Pulmonary artery endothelial cell (primary cell): ENCODE results near the gene LCK. TPM values are rescaled to one million over a fixed set of nuclear protein-coding genes. Genes with fewer than 3 reads are reported as not detected.

ENCODE experiments used
- DNase-seq: peaks from one replicate; pipeline ENCODE4 v3.0.0-alpha.2; 2011; ENCODE audit warnings: low read depth, low spot score
- total RNA-seq: library from RNA; depleted of rRNA; stranded (reverse); fragments of >200 nt; gene quantifications from 2 replicates; pipeline ENCODE4 v1.2.3, GENCODE V29; 2014

Gene LCK
- total RNA-seq, 1 donor from 2014 or later = 0.26 TPM

DNA sequence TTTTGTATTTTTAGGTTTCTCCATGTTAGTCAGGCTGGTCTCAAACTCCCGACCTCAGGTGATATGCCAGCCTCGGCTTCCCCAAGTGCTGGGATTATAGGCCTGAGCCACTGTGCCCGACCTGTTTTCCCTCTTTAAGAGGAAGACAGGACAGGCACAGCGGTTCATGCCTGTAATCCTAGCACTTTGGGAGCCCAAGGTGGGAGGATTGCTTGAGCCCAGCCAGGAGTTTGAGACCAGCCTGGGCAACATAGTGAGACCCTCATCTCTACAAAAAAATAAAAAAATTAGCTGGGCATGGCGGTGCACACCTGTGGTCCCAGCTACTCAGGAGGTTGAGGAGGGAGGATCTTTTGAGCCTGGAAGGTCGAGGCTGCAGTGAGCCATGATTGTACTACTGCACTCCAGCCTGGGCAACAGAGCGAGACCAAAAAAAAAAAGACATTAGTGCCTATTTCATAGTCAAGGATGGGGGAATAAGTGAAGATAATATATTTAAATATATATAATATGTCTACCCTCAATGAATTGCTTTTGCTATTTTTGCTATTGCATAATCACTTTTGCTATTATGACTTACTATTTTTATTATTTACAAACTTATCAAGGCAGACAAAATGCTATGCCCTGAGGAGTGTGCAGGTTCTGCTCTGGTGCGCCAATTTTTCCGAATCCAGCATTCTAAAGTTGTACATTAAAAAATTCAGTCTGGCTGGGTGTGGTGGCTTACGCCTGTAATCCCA, 67.2 kb downstream of the LCK start:
- no peak for DNase-seq

DNA sequence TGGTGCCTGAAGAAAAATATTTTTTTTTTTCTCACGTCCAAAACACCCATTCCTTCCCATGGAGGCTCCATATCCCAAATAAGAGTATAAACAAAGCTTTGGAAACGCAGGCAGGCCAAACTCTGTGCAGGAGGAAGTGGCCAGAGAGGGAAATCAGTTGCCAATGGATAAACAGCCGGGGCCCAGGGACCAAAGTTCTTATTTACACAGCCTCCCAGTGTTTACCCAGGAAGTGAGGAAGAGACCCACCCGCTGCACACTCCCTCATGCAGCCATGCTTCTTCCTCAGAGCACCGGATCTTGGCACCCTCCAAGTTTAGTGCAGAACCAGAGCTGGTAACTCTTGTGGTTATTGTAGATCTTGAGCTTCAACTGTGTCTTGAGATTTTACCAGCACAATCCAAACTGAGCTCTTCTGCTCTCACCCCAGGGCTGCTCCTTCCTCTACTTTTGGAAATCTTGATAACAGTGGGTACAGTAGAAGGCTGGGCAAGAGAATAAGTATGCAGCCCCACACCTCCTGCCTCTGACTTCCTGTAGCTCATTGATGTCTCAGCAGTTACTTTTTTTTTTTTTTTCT, 70.7 kb downstream of the LCK start:
- no peak for DNase-seq

DNA sequence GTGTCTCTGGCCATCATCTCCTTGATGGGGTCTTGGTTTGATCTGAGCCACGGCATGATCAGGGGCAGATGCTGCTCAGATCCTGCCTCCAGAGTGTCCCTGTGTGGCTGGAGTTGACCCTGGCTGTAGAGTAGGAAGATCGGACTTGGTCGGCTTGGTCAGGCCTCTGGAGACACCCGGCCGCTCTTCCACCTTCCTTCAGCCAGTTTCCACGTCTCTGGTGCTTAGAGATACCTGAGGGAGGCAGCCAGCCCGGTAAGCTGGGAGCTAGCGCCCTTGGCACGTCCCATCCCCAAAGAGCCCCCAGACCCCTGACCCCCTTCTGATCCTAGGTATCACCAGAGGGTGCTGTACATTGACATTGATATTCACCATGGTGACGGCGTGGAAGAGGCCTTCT, 76.1 kb downstream of the LCK start:
- no peak for DNase-seq

DNA sequence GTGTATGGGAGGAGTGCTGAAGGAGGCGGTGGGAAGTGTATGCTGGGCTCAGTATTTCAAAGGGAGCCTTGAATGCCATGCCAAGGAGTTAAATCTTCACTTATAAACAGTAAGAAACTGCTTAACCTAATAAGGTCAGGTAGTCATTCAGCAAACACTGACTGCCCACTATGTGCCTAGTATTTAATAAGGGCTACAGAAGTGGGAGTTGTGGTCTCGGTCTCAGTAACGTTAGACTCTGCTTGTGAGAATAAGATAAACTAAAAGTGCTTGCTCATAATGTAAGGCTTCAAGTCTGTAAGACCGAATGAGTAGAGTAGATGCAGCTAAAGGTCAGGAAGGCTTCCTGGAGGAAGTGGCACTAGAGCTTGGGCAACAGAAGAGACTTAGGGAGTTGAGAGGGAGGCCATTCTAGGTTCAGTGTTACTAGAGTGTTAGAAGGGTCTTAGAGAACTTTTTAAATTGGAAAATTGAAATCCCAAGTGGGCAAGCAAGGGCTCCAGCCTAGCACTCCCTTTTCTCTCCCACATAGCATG, 78.9 kb downstream of the LCK start:
- DNase-seq = no peak

DNA sequence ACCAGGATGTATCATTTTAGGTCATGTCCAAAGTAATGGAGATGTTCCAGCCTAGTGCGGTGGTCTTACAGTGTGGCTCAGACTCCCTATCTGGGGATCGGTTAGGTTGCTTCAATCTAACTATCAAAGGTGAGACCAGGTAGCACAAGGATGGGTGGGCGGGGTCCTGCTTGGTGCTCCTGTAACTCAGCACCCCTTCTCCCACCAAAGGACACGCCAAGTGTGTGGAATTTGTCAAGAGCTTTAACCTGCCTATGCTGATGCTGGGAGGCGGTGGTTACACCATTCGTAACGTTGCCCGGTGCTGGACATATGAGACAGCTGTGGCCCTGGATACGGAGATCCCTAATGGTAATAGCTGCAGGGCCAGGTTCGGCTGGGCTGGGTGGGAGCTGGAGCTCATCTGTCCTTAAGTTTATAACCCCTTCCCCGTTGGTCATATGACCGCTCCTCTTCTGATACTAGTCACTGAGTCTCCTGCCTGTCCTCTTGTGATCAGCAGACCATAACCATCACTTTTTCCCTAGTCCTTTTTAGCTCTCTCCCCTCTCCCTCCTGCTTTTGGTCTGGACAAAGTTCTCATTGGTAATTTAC, 79.6 kb downstream of the LCK start:
- DNase-seq = no peak

DNA sequence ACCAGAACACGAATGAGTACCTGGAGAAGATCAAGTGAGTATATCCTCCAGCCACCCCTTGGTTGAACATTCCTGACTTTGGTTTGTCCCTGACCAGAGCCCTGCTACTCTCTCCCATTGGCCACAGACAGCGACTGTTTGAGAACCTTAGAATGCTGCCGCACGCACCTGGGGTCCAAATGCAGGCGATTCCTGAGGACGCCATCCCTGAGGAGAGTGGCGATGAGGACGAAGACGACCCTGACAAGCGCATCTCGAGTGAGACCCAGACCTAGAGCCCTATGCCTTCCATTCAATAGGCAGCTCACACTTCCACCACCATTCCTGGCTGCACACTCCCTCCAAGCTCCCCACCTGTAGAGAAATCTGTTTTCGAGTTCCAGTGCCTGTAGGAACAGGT, 80.5 kb downstream of the LCK start:
- no peak for DNase-seq

DNA sequence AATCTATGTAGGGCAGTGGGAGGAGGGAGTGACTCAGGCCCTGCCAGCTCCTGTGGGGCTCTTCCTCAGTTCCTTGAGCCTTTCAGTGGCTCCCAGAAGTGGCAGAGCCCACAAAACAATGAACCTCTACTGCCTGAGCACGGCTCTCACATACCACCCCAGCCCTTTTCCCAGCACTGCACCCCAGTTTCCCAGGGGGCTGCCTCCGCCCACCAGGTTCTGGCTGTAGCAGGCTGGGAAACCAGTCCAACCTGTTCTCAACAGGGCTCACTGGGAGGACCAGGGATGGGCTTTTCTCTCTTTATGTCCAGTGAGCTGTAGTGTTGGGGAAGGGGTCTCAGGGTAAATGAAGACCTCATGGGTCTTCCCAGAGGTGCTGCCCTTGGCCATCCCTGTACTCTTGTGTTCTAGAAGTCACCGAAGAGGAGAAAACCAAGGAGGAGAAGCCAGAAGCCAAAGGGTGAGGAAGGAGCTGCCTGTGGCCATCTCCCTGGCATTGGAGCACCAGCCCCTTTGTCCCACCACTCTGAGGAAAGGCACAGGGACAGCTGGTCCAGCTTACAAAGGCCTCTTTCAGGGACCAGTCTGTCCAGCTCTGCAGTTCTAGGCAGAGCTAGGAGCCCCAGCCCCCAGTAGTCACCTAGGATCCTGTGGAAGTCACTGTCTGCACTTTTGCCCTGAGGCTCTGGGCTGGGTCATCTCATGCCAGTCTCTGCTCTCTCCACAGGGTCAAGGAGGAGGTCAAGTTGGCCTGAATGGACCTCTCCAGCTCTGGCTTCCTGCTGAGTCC, 81.4 kb downstream of the LCK start:
- DNase-seq = no peak

DNA sequence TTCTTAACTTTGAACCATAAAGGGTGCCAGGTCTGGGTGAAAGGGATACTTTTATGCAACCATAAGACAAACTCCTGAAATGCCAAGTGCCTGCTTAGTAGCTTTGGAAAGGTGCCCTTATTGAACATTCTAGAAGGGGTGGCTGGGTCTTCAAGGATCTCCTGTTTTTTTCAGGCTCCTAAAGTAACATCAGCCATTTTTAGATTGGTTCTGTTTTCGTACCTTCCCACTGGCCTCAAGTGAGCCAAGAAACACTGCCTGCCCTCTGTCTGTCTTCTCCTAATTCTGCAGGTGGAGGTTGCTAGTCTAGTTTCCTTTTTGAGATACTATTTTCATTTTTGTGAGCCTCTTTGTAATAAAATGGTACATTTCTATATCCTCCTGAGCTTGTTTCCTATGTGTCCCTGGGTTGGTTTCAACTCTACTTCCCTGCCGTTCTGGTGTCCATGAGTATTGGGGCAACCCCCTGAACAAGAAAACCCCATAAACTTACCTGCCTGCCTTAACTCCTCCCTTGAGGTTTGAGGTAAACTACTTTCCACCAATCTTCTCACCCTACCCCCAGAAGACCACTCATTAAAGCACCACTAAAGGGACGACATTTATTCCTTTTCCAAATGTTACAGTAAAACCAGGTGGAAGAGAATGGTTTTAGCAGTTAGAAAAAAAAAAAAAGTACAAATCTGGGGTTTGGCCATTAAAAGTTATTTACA, 82.3 kb downstream of the LCK start:
- no peak for DNase-seq

DNA sequence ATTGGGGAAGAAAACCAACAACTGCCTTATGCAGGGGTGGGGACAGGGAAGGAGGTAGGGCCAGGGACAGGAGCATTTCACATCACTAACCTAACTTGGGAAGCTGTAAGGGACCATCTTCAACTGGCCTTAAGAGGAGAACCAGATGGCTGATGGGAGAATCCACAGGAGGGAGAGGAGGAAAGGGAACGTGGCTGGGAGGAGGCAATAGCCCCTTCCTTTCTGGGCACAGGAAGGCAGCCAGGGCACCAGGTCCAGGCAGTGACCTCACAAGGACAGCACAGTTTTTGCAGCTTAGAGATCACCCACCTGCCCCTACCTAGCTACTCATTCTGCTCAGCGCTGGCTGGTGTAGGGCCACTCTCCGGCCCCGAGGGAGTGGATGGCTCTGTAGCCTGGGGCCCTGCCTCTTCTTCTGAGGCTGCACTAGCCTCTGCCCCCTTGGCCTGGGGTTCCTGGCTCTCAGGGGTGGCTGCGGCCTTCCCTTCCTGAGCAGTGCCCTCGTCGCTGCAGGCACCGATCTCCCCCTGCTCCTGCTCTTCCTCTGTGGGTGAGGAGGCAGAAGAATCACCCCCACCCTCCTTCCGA, 83.3 kb downstream of the LCK start:
- DNase-seq = no peak

DNA sequence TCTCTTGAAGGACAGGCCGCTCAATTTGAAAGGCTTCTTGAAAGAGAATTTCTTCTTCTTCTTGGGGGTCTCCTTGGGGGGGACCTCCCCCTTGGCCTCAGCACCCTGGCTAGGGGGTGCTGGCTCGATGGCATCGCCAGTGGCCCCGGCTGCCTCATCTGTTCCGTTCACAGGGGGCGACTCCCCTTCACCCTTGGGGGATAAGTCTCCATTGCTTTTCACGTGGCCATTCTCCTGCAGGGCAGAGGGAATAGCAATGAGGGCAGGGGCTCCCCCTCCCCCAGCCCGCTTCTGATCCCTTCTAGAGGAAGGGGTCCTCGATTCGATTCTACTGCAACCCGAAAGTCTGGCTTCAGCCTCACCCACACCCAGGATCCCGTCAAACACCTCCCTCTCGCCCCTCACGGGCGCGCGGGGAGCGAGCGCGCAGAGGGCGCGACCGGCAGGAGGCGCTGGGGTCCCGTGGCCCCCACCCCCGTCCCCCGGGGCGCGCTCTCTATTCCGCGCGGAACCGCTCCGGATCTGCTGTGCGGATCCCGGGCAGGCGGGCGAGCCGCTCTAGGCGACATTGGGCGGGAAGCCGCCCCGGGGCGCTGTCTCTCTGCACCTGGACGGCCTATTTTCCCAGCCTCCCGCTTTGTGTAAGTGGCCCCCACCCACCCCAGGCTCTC, 83.9 kb downstream of the LCK start:
- DNase-seq = no peak

DNA sequence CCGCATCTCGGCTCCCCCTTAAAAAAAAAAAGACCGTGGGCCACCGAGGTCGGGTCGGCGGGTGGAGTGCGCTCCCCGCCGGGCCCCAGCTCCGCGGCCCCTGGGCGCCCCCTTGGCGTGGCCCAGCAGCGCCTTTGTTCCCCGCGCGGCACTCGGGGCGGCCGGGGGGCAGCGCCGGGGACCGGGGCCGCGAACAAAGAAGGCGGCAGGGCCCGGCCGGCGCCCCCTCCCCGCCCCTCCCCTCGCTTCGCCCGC, 84.4 kb downstream of the LCK start:
- no peak for DNase-seq

Other genes starting within 250 kb of the LCK start
- 80.5 and 84.5 TPM in 2 replicates for gene KHDRBS1, start 237.4 kb upstream of the LCK start, total RNA-seq
- gene TMEM39B, start 178.3 kb upstream of the LCK start, total RNA-seq = 12.1 and 14.4 TPM in 2 replicates
- gene KPNA6, start 143.2 kb upstream of the LCK start, total RNA-seq = 37.0 and 45.2 TPM in 2 replicates
- 80.0 and 100 TPM in 2 replicates for gene TXLNA, start 71.6 kb upstream of the LCK start, total RNA-seq
- gene CCDC28B, start 50.7 kb upstream of the LCK start, total RNA-seq = 15.3 and 21.6 TPM in 2 replicates
- 1.2 and 2.4 TPM in 2 replicates for gene IQCC, start 45.6 kb upstream of the LCK start, total RNA-seq
- not detected in 2 replicates for gene DCDC2B, start 42.2 kb upstream of the LCK start, total RNA-seq
- 12.8 and 14.2 TPM in 2 replicates for gene TMEM234, start 28.9 kb upstream of the LCK start, total RNA-seq
- 361 and 372 TPM in 2 replicates for gene EIF3I, start 28.9 kb upstream of the LCK start, total RNA-seq
- 1.6 and 5.5 TPM in 2 replicates for gene FAM167B, start 4.0 kb upstream of the LCK start, total RNA-seq
- gene HDAC1, start 40.8 kb downstream of the LCK start, total RNA-seq = 108 and 140 TPM in 2 replicates
- 104 and 105 TPM in 2 replicates for gene MARCKSL1, start 85.0 kb downstream of the LCK start, total RNA-seq
- 0.53 and 0.60 TPM in 2 replicates for gene FAM229A, start 111.2 kb downstream of the LCK start, total RNA-seq
- gene TSSK3, start 111.3 kb downstream of the LCK start, total RNA-seq = 0.20 TPM in 1 of 2 replicates, not detected in the other
- gene BSDC1, start 143.2 kb downstream of the LCK start, total RNA-seq = 41.3 and 82.1 TPM in 2 replicates
- gene ZBTB8B, start 213.8 kb downstream of the LCK start, total RNA-seq = under 0.01 and 0.07 TPM in 2 replicates